Fibroblast of pulmonary artery (primary cell): ENCODE data around the gene MPND.
A peak's percentile ranks its signal among the peaks of the same experiment; 100 is the strongest.

ENCODE experiments used
- DNase-seq: peaks from one replicate; pipeline ENCODE4 v3.0.0-alpha.2; 2010; ENCODE audit warnings: low read depth
- H3K4me3 ChIP-seq: replicated peaks from 2 replicates; pipeline ENCODE4 v1.5.1; 2011; ENCODE audit warnings: low read depth, mild to moderate bottlenecking, control low read depth, low read length, moderate library complexity
- CTCF ChIP-seq: IDR thresholded peaks from 2 replicates; pipeline ENCODE4 v1.5.1; 2011; ENCODE audit warnings: mild to moderate bottlenecking, control low read depth, low read length, inconsistent platforms; ENCODE audit errors: missing control alignments

Gene MPND

GRCh38 chr19:4350111-4350510 is 6.7 kb downstream of the MPND start:
- H3K4me3 ChIP-seq, result no peak overlapping the region
- no peak for DNase-seq
- TF ChIP-seq CTCF, result no peak

- H3K4me3 ChIP-seq, result no peak overlapping the region
- no peak for TF ChIP-seq CTCF
- no peak for DNase-seq
Measured at GRCh38 chr19:4350726-4351125, 7.4 kb downstream of the MPND start.

GRCh38 chr19:4352701-4353121 is 9.3 kb downstream of the MPND start:
- DNase-seq, result peak; percentile 82
- TF ChIP-seq CTCF, result peak; percentile 69
- no peak overlapping the region for H3K4me3 ChIP-seq

- no peak overlapping the region for H3K4me3 ChIP-seq
- no peak for TF ChIP-seq CTCF
- DNase-seq, result no peak
Measured at GRCh38 chr19:4354282-4354681, 10.9 kb downstream of the MPND start.

- no peak for TF ChIP-seq CTCF
- no peak overlapping the region for H3K4me3 ChIP-seq
- no peak for DNase-seq
Measured at GRCh38 chr19:4354897-4355296, 11.5 kb downstream of the MPND start.

GRCh38 chr19:4357095-4357797 is 13.9 kb downstream of the MPND start:
- DNase-seq, result no peak
- H3K4me3 ChIP-seq, result no peak overlapping the region
- no peak for TF ChIP-seq CTCF

- DNase-seq, result no peak
- no peak overlapping the region for H3K4me3 ChIP-seq
- no peak for TF ChIP-seq CTCF
Measured at GRCh38 chr19:4357921-4358326, 14.6 kb downstream of the MPND start.
